HG03571 (cell line): ENCODE measurements around the gene STMP1.

Experiments
- ATAC-seq: cut with Tn5 transposase; IDR thresholded peaks from one replicate; pipeline ENCODE4 v1.9.1; 2021; ENCODE audit not compliant: unreplicated experiment

Gene STMP1

GRCh38 chr7:135693558-135693957 lies 31.2 kb downstream of the STMP1 start:
- no peak for ATAC-seq

DNA sequence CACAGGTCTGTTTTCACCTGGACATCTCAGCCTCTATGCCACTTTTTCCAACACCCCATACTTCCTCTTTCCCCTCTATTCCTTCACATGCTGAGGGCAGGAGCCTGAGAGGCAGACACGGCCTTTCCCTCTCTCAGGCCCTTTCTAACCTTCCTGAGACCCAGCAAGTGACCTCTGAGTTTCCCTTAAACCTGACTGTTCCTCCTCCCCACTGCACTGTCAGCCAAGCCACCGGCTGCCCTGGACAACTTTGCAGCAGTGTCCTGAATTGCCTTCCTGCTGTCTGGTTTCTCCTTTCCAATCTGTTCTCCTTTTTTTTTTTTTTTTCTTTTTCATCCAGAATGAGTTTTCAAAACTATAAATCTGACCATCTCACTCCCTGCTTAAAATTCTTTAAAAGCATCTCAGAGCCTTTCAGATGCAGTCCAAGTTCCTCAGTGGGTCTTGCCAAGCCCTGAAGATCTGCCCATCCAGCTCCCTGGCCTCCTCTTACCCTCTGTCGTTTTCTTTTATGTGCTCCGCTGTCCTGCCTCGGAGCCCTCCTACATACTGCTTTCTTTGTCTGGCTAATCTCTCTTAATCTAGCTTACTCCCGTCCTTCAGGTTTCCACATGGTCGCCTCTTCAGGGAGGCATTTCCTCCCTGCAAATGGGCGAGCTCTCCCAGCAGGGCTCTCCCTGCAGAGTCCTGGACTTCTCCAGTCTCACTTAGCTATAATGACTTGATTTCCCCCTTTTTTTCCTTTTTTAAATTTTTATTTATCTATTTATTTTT lies 35.1 kb downstream of the STMP1 start:
- no peak for ATAC-seq

GRCh38 chr7:135704074-135704473 lies 41.8 kb downstream of the STMP1 start:
- ATAC-seq = no peak

DNA sequence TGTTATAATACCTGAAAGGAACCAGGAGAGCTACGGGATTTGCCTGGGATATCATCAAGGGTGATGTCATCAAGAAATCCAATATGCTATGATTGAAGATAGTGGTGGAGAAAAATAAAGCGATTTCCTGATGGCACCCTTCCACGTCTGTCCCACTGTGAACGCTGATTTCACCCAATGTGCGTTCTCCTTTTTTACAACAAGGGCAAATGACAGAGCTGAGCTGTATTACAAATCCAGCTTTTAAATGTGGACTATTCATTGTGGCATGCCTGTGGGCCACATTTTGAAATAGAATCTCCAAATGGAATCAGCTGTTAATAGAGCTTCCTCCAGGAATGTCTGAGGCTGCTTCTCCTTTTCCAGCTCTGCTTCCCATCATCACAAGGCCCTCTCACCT lies 42.4 kb downstream of the STMP1 start:
- ATAC-seq = no peak

DNA sequence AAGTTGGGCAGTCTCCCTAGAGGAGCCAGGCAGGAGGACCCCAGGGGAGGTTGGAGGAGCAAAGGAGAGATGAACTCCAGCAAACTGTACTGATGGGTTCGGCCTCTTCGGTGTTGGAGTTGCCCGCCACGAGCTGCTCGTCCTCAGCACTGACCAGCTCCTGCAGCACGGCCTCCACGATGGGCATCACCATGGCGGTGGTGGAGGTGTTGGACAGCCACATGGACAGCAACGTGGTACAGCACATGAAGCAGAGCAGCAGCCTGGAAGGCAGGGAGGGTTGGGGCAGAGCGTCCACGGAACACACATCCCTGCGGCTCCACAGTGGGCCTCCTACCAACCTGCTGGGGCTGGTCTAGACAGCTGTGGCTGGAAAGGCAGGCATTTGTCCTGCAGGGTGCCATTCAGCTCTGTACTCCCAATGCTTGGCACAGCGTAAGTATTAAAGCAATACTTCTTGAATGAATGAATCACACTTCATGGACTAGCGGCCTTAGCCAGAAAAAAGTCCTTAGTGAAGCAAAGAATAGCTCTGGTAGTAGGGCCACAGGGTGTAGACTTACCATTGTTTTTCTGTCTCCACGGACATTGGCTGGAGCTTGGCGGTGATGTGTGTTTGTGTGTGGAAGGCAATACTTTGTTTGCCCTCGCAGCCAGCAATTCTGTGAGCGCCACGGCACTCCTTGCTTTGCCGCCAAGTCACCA lies 43.9 kb downstream of the STMP1 start:
- no peak for ATAC-seq

DNA sequence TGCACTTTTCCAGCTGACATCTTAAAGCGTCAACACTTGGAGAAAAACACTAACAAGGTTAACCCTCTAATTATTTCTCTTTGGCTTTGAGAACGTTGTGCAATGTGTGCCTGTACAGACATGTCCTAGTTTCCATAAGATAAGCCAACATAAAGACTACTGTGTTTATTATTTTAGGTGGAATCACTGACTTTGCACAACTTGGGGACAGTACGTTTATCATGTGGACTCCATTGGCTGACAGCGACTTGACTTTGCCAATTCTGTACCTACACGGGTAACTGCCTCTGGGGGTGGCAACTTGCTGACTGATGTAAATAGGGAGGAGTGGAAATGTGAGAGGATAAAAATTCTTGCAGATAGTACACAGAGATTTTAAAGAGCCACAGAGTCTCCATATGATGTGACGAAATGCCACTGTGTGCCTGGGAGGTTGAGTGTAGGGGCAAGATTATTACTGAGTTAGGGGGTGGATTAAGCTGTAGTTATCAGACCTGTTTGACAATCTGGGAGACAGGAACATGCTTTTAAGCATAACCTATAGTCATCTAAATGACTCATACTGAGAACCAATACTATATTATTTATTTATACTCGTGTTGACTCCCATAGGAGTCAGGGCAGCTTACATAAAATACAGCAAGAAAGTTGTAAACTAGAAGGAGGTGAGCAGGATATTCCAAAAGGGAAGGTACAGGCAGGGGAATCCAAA lies 44.7 kb downstream of the STMP1 start:
- ATAC-seq = no peak

GRCh38 chr7:135707570-135707966 lies 45.3 kb downstream of the STMP1 start:
- no peak for ATAC-seq

DNA sequence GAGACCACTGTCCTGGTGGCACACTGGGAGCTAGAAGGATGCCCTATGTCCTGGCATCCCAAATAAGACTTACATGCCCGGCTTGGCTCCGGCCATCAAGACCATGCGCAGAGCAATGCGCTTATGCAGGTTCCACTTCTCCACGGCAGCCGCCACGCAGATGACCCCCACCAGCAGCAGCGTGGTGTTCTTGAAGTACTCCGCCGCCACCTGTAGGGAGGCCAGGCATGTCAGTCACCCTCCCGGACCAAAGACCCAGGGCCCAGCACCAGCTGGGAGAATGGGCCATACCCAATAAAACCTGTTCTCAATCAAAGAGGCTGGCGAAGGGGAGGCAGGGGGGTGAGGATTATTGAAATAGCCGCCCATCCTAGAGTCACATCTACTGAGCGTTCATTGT lies 45.7 kb downstream of the STMP1 start:
- ATAC-seq = no peak

DNA sequence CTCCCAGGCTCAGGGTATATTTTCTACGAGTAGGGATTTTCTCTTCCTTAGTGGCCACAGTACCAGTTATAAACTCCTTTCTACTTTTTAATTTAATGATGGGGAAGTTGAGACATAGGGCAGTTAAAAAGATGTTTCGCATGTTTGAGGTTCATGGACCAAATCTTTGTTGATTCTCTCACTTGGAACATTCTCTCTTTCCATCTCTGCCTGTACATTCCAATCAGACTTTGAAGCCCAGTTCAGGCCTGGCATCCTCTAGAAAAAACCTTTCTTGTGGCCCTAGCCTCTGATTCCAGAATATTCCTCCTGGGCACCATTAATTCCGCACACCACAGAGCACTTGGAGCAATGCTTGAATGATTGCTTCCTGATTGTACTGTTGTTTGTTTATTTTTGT lies 47.2 kb downstream of the STMP1 start:
- no peak for ATAC-seq

- ATAC-seq = no peak
Observed at GRCh38 chr7:135710417-135711138, 48.3 kb downstream of the STMP1 start.

- no peak for ATAC-seq
Observed at GRCh38 chr7:135711139-135711469, 48.8 kb downstream of the STMP1 start.

DNA sequence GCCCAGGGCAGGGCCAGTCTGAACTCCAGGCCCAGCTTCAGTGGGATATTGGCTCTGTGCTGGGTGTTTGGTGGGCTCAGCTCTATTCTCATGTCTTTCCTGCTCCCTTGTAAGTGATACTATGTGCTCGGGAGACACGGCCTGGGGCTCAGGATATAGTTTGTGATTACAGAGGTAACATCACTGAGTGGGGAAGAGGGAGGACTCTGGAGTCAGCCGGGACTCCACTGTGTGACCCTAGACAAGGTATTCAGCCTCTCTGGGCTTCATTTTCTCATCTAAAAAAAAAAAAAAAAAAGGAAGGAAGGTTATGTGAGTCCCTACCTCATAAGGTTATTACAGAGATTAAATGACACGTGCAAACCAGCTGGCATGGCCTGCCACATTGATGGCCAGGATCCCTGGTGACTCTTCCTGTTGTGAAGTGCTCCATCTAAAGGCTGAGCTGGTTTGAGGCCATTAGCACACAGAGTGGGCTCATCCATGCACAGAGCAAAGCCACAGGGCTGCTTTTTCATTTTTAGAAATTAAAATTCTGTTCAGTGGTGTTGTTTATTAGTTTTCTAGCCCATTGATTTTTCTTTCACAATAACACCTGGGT lies 50.0 kb downstream of the STMP1 start:
- ATAC-seq = no peak

GRCh38 chr7:135712796-135713195 lies 50.5 kb downstream of the STMP1 start:
- ATAC-seq = no peak

- ATAC-seq = no peak
Observed at GRCh38 chr7:135713836-135714470, 51.6 kb downstream of the STMP1 start.

GRCh38 chr7:135714534-135715009 lies 52.3 kb downstream of the STMP1 start:
- no peak for ATAC-seq

- ATAC-seq = no peak
Observed at GRCh38 chr7:135715055-135715522, 52.8 kb downstream of the STMP1 start.

DNA sequence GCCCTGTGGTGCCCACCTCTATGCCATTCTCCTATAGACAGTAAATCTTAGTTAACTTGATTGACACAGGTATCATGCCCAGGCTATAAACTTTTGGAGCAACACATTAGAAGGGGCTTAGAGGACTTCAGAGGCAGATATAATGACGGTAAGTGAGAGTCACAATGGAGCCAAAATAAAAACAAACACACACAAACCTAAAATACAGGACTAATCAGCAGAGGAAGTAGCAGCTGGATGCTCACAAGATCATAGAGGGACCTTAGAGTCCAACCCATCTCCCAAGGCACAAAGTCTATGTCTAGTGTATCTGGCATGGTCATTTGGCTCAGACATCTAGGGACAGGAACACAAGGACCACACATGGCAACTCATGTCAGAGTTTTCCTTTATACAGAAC lies 53.4 kb downstream of the STMP1 start:
- ATAC-seq = no peak

DNA sequence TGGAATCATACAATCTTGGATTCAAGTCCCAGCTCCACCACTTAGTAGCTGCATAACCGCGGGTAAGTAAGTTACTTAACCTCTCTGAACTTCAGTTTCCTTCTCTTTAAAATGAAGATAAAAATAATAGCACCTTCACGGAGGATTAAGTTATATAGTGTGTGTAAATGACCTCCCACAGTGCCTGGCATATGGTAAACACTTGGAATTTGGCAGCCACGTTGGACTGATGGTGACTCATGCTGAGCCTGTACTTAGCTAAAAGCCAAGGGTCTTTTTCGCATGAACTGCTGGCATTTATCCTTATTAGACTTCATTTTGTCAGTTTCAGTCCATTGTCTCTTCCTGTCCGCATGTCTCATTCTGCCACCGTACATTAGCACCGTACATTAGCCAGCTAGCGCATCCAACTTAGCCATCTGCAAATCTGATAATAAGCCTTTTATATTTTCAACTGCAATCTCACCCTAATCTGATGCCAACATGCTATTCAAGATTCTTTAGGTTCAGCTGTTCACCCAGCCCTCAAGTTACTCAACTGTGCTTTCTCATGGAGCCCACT lies 54.4 kb downstream of the STMP1 start:
- ATAC-seq = no peak

DNA sequence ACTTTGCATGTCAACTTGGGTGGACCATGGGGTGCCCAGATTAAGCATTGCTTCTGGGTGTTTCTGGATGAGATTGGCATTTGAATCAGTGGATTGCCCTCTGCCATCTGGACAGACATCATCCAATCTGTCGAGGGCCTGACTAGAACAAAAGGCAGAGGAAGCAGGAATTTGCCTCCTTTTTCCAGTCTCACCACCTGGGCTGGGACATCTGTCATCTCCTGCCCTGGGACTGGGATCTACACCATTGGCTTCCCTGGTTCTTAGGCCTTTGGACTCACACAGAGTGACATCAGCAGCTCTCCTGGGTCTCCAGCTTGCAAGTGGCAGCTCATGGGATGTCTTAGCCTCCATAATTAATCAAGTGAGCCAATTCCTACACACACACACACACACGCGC lies 55.4 kb downstream of the STMP1 start:
- ATAC-seq = no peak

DNA sequence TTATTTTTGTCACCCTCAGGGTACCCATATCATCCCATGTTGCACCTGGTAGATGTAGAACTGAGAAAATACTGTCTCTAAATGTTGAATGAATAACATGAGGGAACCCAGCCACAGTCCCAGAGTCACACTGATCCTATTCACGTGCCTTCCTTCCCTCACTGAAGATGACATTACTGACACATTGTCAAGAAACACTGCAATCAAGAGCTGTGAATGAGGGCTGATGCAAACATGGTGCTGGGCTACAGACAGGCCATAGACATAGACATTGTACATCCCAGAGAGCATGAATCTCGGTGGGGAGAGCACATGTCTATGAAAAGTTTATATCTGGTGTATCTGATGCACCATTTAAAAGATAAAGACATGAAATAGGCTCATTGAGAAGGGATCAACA lies 55.9 kb downstream of the STMP1 start:
- no peak for ATAC-seq
